Brain pericyte (primary cell): ENCODE results near the gene FAM186B.

Source experiments
- DNase-seq: peaks from one replicate; pipeline ENCODE4 v3.0.0-alpha.2; 2012; ENCODE audit warnings: low read depth, low spot score

The FAM186B gene

GRCh38 chr12:49537752-49538509 is 67.5 kb downstream of the FAM186B start:
- no peak for DNase-seq
